Keratinocyte (primary cell): Measurements from ENCODE around the gene LINGO1. TPM values are rescaled to one million over a fixed set of nuclear protein-coding genes. Genes with fewer than 3 reads are reported as not detected.

Source experiments
- DNase-seq: peaks from one replicate; pipeline ENCODE4 v3.0.0-alpha.2; 2011; ENCODE audit warnings: low read depth, missing footprints, low spot score
- FAIRE-seq: peaks from 2 replicates; lab custom pipeline; 2011; peaks lifted over from hg19 to GRCh38; lab: Jason Lieb, UNC
- H2AFZ ChIP-seq: 2 replicates; pipeline ENCODE4 v1.6.0; 2012; ENCODE audit warnings: low read length, control low read depth, inconsistent platforms; ENCODE audit not compliant: control insufficient read depth
- H3K27ac ChIP-seq: 2 replicates; pipeline ENCODE4 v1.5.1; 2011; ENCODE audit warnings: low read length; ENCODE audit not compliant: control insufficient read depth, insufficient read depth
- H3K27me3 ChIP-seq: 3 replicates; pipeline ENCODE4 v1.6.0; 2011; ENCODE audit warnings: low read length; ENCODE audit not compliant: control insufficient read depth, insufficient read depth; ENCODE audit errors: extremely low read depth
- H3K36me3 ChIP-seq, 2 experiments: 2 replicates in 1 of 2; 3 replicates in 1 of 2; pipeline ENCODE4 v1.5.1; 2011; ENCODE audit warnings: low read length in 2 of 2, mild to moderate bottlenecking in 1 of 2; ENCODE audit not compliant: control insufficient read depth in 2 of 2, insufficient read depth in 2 of 2; ENCODE audit errors: extremely low read depth in 1 of 2
- H3K4me1 ChIP-seq: 3 replicates; pipeline ENCODE4 v1.5.1; 2011; ENCODE audit warnings: low read length; ENCODE audit not compliant: control insufficient read depth, insufficient read depth; ENCODE audit errors: extremely low read depth
- H3K4me2 ChIP-seq: 3 replicates; pipeline ENCODE4 v1.6.0; 2011; ENCODE audit warnings: low read depth, low read length; ENCODE audit not compliant: control insufficient read depth, insufficient read depth; ENCODE audit errors: extremely low read depth
- H3K4me3 ChIP-seq, 3 experiments: fragments of 200-600 bp in 1 of 3; sonication (generic) in 1 of 3; 2 replicates in 2 of 3; 3 replicates in 1 of 3; pipeline ENCODE4 v1.5.1; 2011 to 2016; ENCODE audit warnings: low read length in 3 of 3, mild to moderate bottlenecking in 3 of 3, control low read depth in 2 of 3, inconsistent platforms in 1 of 3, low read depth in 1 of 3, mixed read lengths in 1 of 3, mixed run types in 1 of 3, moderate library complexity in 1 of 3; ENCODE audit not compliant: control insufficient read depth in 2 of 3, insufficient read depth in 2 of 3; ENCODE audit errors: extremely low read depth in 1 of 3
- H3K79me2 ChIP-seq: 2 replicates; pipeline ENCODE4 v1.6.0; 2012; ENCODE audit warnings: low read length; ENCODE audit not compliant: control insufficient read depth, insufficient read depth
- H3K9ac ChIP-seq: 3 replicates; pipeline ENCODE4 v1.6.0; 2011; ENCODE audit warnings: low read length; ENCODE audit not compliant: control insufficient read depth, insufficient read depth; ENCODE audit errors: extremely low read depth
- H3K9me1 ChIP-seq: 3 replicates; pipeline ENCODE4 v1.6.0; 2011; ENCODE audit warnings: low read length; ENCODE audit not compliant: control insufficient read depth, insufficient read depth; ENCODE audit errors: extremely low read depth
- H3K9me3 ChIP-seq: 2 replicates; pipeline ENCODE4 v1.5.1; 2012; ENCODE audit warnings: low read depth, low read length; ENCODE audit not compliant: control insufficient read depth
- H4K20me1 ChIP-seq: 3 replicates; pipeline ENCODE4 v1.6.0; 2011; ENCODE audit warnings: low read length; ENCODE audit not compliant: control insufficient read depth, insufficient read depth; ENCODE audit errors: extremely low read depth
- EZH2 ChIP-seq: IDR thresholded peaks from one replicate; pipeline ENCODE4 v1.6.1; 2012; ENCODE audit warnings: inconsistent platforms, mild to moderate bottlenecking, low read length, moderate library complexity
- dilution Hi-C: fragments of 300-500 bp; cut with MboI; formaldehyde crosslinking; loops from one replicate; pipeline ENCODE4 v1.7.0; 2020; ENCODE audit warnings: low sequenced_read_pairs; ENCODE audit not compliant: extremely low pct_ligation_motif_present
- polyA plus RNA-seq, 5 experiments: library from polyadenylated mRNA; depleted of rRNA in 3 of 5; stranded (reverse) in 3 of 5; stranded (forward) in 1 of 5; unstranded in 1 of 5; fragments of >200 nt; gene quantifications; 1 replicate in 1 of 5; 2 replicates in 3 of 5; 3 replicates in 1 of 5; pipeline versions ENCODE4 v1.2.1 to v1.2.3, GENCODE V29; 2011 to 2012; ENCODE audit warnings: missing spikeins in 2 of 5, low read depth in 1 of 5, low replicate concordance in 1 of 5
- TF ChIP-seq, protein P1 (sequence below), 3 experiments: IDR thresholded peaks in 1 of 3; conservative IDR thresholded peaks in 1 of 3; optimal IDR thresholded peaks in 1 of 3; 2 replicates in 2 of 3; 3 replicates in 1 of 3; pipeline versions ENCODE3 to v1.5.1; 2011; ENCODE audit warnings: low read length in 3 of 3, mild to moderate bottlenecking in 3 of 3, moderate library complexity in 2 of 3, control low read depth in 1 of 3, inconsistent platforms in 1 of 3; ENCODE audit not compliant: insufficient read depth in 2 of 3; ENCODE audit errors: extremely low read depth in 1 of 3

Gene LINGO1
- polyA plus RNA-seq, 1 donor (not counting 4 experiments of a cell fraction or from before 2014, with no cell fraction given): not detected

DNA sequence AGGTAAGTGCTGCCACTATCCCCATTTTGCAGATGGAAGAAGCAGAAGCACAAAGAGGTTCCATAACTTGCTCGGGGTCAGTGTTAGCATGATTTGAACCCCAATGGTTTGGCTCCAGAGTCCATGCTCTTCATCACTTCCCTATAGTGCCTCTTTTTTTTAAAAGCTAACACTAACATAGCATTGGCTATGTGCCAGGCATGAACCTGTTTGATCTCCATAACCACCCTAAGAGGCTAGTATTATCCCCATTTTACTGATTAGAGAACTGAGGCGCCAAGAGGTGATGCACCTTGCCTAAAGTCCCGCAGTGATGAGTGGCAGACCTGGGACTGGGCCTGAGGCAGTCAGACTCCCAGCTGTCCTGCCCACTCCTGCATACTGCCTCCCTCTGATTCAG is 7.3 kb downstream of the LINGO1 start:
- no peak for TF ChIP-seq EZH2
- TF ChIP-seq, protein P1, sequence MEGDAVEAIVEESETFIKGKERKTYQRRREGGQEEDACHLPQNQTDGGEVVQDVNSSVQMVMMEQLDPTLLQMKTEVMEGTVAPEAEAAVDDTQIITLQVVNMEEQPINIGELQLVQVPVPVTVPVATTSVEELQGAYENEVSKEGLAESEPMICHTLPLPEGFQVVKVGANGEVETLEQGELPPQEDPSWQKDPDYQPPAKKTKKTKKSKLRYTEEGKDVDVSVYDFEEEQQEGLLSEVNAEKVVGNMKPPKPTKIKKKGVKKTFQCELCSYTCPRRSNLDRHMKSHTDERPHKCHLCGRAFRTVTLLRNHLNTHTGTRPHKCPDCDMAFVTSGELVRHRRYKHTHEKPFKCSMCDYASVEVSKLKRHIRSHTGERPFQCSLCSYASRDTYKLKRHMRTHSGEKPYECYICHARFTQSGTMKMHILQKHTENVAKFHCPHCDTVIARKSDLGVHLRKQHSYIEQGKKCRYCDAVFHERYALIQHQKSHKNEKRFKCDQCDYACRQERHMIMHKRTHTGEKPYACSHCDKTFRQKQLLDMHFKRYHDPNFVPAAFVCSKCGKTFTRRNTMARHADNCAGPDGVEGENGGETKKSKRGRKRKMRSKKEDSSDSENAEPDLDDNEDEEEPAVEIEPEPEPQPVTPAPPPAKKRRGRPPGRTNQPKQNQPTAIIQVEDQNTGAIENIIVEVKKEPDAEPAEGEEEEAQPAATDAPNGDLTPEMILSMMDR (optimal IDR thresholded peaks at IDR 0.05 in 1 of 3, IDR thresholded peaks at IDR 0.05 in 1 of 3, conservative IDR thresholded peaks at IDR 0.05 in 1 of 3; ENCODE audit: extremely low read depth in 1 of 3, insufficient read depth in 2 of 3, low read length in 3 of 3): no peak
- Histone ChIP-seq H3K79me2 (no peaks in the 10 kb centered on the region), H2AFZ (no peak overlapping the region), H3K9me1 (no peaks in the 10 kb centered on the region), H3K27me3 (peaks cover 14% of the 10 kb centered on the region), H3K4me1 (no peaks in the 10 kb centered on the region), H3K9ac (no peak overlapping the region), H3K36me3 (no peaks in the 10 kb centered on the region), H4K20me1 (no peaks in the 10 kb centered on the region), H3K9me3 (no peaks in the 10 kb centered on the region), H3K4me3 (no peak overlapping the region), H3K27ac (no peak overlapping the region), H3K4me2 (no peak overlapping the region)
- DNase-seq (no peak), FAIRE-seq (no peak)
- dilution Hi-C loops: no loop called here

DNA sequence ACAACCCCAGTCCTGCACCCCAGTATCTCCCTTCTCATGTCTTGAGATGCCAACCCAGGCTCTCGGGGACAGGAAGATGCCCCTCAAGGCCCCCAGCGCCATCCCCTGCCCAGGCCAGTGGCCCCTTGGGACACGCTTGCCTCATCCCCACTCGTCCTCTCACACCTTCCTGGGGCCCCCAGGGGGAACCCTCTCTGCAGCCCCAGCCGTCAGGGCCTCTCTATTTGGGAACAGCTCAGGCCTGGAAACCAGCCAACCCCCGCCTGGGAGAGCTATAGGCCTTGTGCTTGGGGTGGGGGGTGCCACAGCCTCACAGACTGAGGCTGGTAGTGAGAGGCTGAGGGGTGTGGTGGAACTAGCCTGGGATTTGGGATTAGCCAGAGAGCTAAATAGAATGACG is 7.8 kb downstream of the LINGO1 start:
- dilution Hi-C loops: no loop called here
- no peaks in the 10 kb centered on the region for H4K20me1 ChIP-seq
- TF ChIP-seq, protein P1 (optimal IDR thresholded peaks at IDR 0.05 in 1 of 3, IDR thresholded peaks at IDR 0.05 in 1 of 3, conservative IDR thresholded peaks at IDR 0.05 in 1 of 3; ENCODE audit: extremely low read depth in 1 of 3, insufficient read depth in 2 of 3, low read length in 3 of 3): no peak
- TF ChIP-seq EZH2: no peak
- H3K4me2 ChIP-seq: no peak overlapping the region
- no peaks in the 10 kb centered on the region for H3K36me3 ChIP-seq
- FAIRE-seq: no peak
- no peak overlapping the region for H3K4me3 ChIP-seq
- no peaks in the 10 kb centered on the region for H3K9me1 ChIP-seq
- no peaks in the 10 kb centered on the region for H3K79me2 ChIP-seq
- H3K4me1 ChIP-seq: no peaks in the 10 kb centered on the region
- DNase-seq: no peak
- no peaks in the 10 kb centered on the region for H3K9me3 ChIP-seq
- no peak overlapping the region for H2AFZ ChIP-seq
- no peak overlapping the region for H3K27ac ChIP-seq
- H3K27me3 ChIP-seq: peaks cover 8% of the 10 kb centered on the region
- H3K9ac ChIP-seq: no peak overlapping the region
